ENCODE data around the gene MED13L. TPM values are rescaled to one million over a fixed set of nuclear protein-coding genes. Genes with fewer than 3 reads are reported as not detected.

The MED13L gene
- total RNA-seq, 1 experiment from 2014 or later, result 80.5 TPM

GRCh38 chr12:116294454-116295165, 17.1 kb upstream of the MED13L start (continued):
- TF ChIP-seq ZBTB43 (CRISPR knock-in tag; IDR thresholded peaks at IDR 0.05) (no peak), NR2C2 (CRISPR knock-in tag; IDR thresholded peaks at IDR 0.05) (no peak), EMX1 (CRISPR knock-in tag; IDR thresholded peaks at IDR 0.05) (no peak)

- ChIA-PET CTCF (no interaction called here), POLR2A (interaction anchor here (0.5 kb wide), 1 partner anchor 853 kb away, joined by 4 read pairs; no protein-coding TSS in a partner anchor)
- peaks cover 5% of the 10 kb centered on the region for H3K9me3 Mint-ChIP-seq
- no peak for DNase-seq (ENCODE audit: low spot score)
- TF ChIP-seq AR (CRISPR knock-in tag; IDR thresholded peaks at IDR 0.05), result no peak
- TF ChIP-seq NFE2L1 (CRISPR knock-in tag; IDR thresholded peaks at IDR 0.05), result no peak
- TF ChIP-seq ZNF423 (CRISPR knock-in tag; IDR thresholded peaks at IDR 0.05), result no peak
- no peak for TF ChIP-seq STAT6 (CRISPR knock-in tag; conservative IDR thresholded peaks at IDR 0.05; ENCODE audit: low read depth)
- TF ChIP-seq E2F4 (CRISPR knock-in tag; IDR thresholded peaks at IDR 0.05; ENCODE audit: borderline replicate concordance, low read depth), result no peak
- no peak for TF ChIP-seq MLX (CRISPR knock-in tag; IDR thresholded peaks at IDR 0.05)
- no peak for TF ChIP-seq FOXP1 (CRISPR knock-in tag; IDR thresholded peaks at IDR 0.05; ENCODE audit: borderline replicate concordance)
- TF ChIP-seq ETV6 (CRISPR knock-in tag; IDR thresholded peaks at IDR 0.05), result no peak
- no peak for TF ChIP-seq EMX1 (CRISPR knock-in tag; IDR thresholded peaks at IDR 0.05)
- TF ChIP-seq MXD4 (CRISPR knock-in tag; IDR thresholded peaks at IDR 0.05; ENCODE audit: borderline replicate concordance), result no peak
- no peak for TF ChIP-seq GRHL2 (CRISPR knock-in tag; IDR thresholded peaks at IDR 0.05; ENCODE audit: insufficient replicate concordance, severe bottlenecking)
- no peak for TF ChIP-seq MAX (CRISPR knock-in tag; IDR thresholded peaks at IDR 0.05)
- TF ChIP-seq PRRX2 (CRISPR knock-in tag; IDR thresholded peaks at IDR 0.05), result no peak
- no peak for TF ChIP-seq IRF1 (CRISPR knock-in tag; IDR thresholded peaks at IDR 0.05)
- no peak for TF ChIP-seq ZBTB43 (CRISPR knock-in tag; IDR thresholded peaks at IDR 0.05)
- no peak for TF ChIP-seq NR2C2 (CRISPR knock-in tag; IDR thresholded peaks at IDR 0.05)
- H3K4me1 Mint-ChIP-seq, result peaks cover 21% of the 10 kb centered on the region
- H3K27ac Mint-ChIP-seq, result no peak overlapping the region
- H3K4me3 Mint-ChIP-seq, result no peak overlapping the region
- no peaks in the 10 kb centered on the region for H3K27me3 Mint-ChIP-seq (ENCODE audit: low read depth)
- no peaks in the 10 kb centered on the region for H3K36me3 Mint-ChIP-seq
- no peak for ATAC-seq
These were observed 16.4 kb upstream of the MED13L start for GRCh38 chr12:116293687-116294453.

Data from WTC11 (cell line).